ENCODE measurements around the gene MPO. TPM values are rescaled to one million over a fixed set of nuclear protein-coding genes. Genes with fewer than 3 reads are reported as not detected.

The MPO gene
- total and polyA plus RNA-seq, 2 of the 8 experiments (the other 6 are each of a cell fraction or from before 2014, with no cell fraction given), result 0.06 to 0.74 TPM

DNA sequence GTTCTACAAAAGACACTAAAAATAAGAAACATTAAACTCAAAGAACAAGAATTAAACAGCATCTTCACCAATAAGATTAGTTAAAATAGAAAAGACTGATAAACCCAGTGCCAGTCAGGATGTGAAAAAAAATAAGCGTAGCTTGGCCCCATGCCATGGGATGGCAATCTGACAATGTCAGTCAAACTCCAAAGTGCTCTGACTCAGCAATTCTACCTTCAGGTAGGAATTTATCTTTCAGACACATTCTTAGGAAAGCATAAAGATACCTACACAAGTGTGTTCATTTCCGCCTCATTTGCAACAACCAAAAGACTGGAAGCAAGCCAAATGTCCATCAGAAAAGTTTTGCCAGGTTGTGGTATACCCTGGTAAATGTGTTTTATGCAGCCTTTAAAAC lies 9.1 kb upstream of the MPO start:
- H2AK5ac ChIP-seq (ENCODE audit: low read depth, low read length), result no peak overlapping the region
- H3K56ac ChIP-seq (replicated peaks; ENCODE audit: insufficient read length, low read depth, low read length), result no peak overlapping the region
- 84% methylated on average over 2 of the region's 2 CpGs; no CpG with 5 or more reads in 1 of the 2 experiments for WGBS, 2 experiments (ENCODE audit: extremely low coverage in 1 of 2, insufficient coverage in 1 of 2, insufficient read length in 1 of 2, insufficient replicate concordance in 2 of 2, low coverage in 1 of 2, low lambda C conversion rate in 2 of 2, missing lambda C conversion rate in 1 of 2)
- H4K5ac ChIP-seq (ENCODE audit: insufficient read length, low read depth, low read length), result no peak overlapping the region
- H3K79me1 ChIP-seq (ENCODE audit: low read depth, low read length), result no peaks in the 10 kb centered on the region
- H2AFZ ChIP-seq (ENCODE audit: low read length), result no peak overlapping the region
- H3K4me2 ChIP-seq (ENCODE audit: insufficient read depth in 1 of 2, low read depth in 2 of 2, low read length in 2 of 2), result no peak overlapping the region
- DNase-seq (ENCODE audit: low read depth in 1 of 2, low spot score in 2 of 2) (peak in 1 of 2 experiments; percentile 3), FAIRE-seq (no peak)
- no peak overlapping the region for H3K14ac ChIP-seq (ENCODE audit: insufficient read length)
- H2BK5ac ChIP-seq (ENCODE audit: low read depth, low read length), result no peak overlapping the region
- no peaks in the 10 kb centered on the region for H3K23me2 ChIP-seq (ENCODE audit: low read depth, low read length)
- H2BK120ac ChIP-seq (replicated peaks; ENCODE audit: low read depth, low read length), result no peak overlapping the region
- H3K36me3 ChIP-seq (ENCODE audit: control insufficient read depth in 2 of 4, insufficient read depth in 4 of 4, low read length in 3 of 4), result no peaks in the 10 kb centered on the region
- H3K4ac ChIP-seq (replicated peaks; ENCODE audit: insufficient read length, low read depth, low read length), result no peak overlapping the region
- H3K27ac ChIP-seq (ENCODE audit: low read depth, low read length), result no peak overlapping the region
- H3K4me1 ChIP-seq (replicated peaks in 1 of 4; ENCODE audit: control insufficient read depth in 3 of 4, insufficient read depth in 4 of 4, low read length in 3 of 4), result no peaks in the 10 kb centered on the region; a peak in 1 of 7 replicates
- H3K9ac ChIP-seq (replicated peaks in 1 of 4; ENCODE audit: extremely low read depth in 1 of 4, low read depth in 3 of 4, low read length in 3 of 4), result no peak overlapping the region; a peak in 1 of 7 replicates
- no peak overlapping the region for H3K4me3 ChIP-seq (ENCODE audit: extremely low read depth in 1 of 4, insufficient read depth in 2 of 4, low read depth in 3 of 4, low read length in 4 of 4)
- POLR2A ChIA-PET (ENCODE audit: partially characterized antibody), result interaction anchor here (1.0 kb wide), 1 partner anchor 12 kb away, joined by 3 read pairs; no protein-coding TSS in a partner anchor
- no peaks in the 10 kb centered on the region for H3K79me2 ChIP-seq (ENCODE audit: control insufficient read depth in 1 of 2, insufficient read depth in 2 of 2, low read length in 2 of 2)
- no peak overlapping the region for H2BK12ac ChIP-seq (ENCODE audit: low read depth, low read length)
- H3K27me3 ChIP-seq (replicated peaks in 1 of 4; ENCODE audit: control insufficient read depth in 3 of 4, extremely low read depth in 1 of 4, insufficient read depth in 3 of 4, low read length in 3 of 4), result peaks cover 0 to 2% (median 0%) of the 10 kb centered on the region in 4 experiments; a peak in 1 of 7 replicates
- H4K91ac ChIP-seq (replicated peaks; ENCODE audit: insufficient read length, low read length), result no peak overlapping the region
- H4K8ac ChIP-seq (ENCODE audit: extremely low read depth, insufficient read depth, low read length), result no peak overlapping the region
- H3K9me3 ChIP-seq (ENCODE audit: insufficient read depth in 2 of 2, low read depth in 1 of 2, low read length in 1 of 2), result no peaks in the 10 kb centered on the region
- H2BK15ac ChIP-seq (ENCODE audit: low read length), result no peak overlapping the region
- H4K20me1 ChIP-seq (replicated peaks in 1 of 2; ENCODE audit: control insufficient read depth in 1 of 2, insufficient read depth in 2 of 2, low read length in 2 of 2), result no peaks in the 10 kb centered on the region
- H2BK20ac ChIP-seq (ENCODE audit: low read length), result no peak overlapping the region
- no peak overlapping the region for H3K23ac ChIP-seq (ENCODE audit: insufficient read length)
- H3K18ac ChIP-seq (ENCODE audit: extremely low read depth, low read length), result no peak overlapping the region
- CTCF ChIA-PET (ENCODE audit: partially characterized antibody), result interaction anchor here (0.9 to 7.1 kb wide), 2 partner anchors 14 to 36 kb away, joined by 3 to 58 read pairs; no protein-coding TSS in a partner anchor
- no peak for TF ChIP-seq GTF2F1 (IDR thresholded peaks at IDR 0.05; ENCODE audit: borderline replicate concordance, low read depth, low read length)
